ENCODE data around the gene SMYD3.

- TF ChIP-seq SUZ12 (IDR thresholded peaks at IDR 0.05) (no peak), ARNT (IDR thresholded peaks at IDR 0.05) (no peak), L3MBTL2 (conservative IDR thresholded peaks at IDR 0.05) (no peak), FOXK2 (IDR thresholded peaks at IDR 0.05) (no peak), ZNF384 (IDR thresholded peaks at IDR 0.05) (no peak), LEF1 (IDR thresholded peaks at IDR 0.05; ENCODE audit: borderline replicate concordance) (no peak), SP1 (IDR thresholded peaks at IDR 0.05) (no peak), TARDBP (IDR thresholded peaks at IDR 0.05) (no peak), CTBP1 (IDR thresholded peaks at IDR 0.05; ENCODE audit: borderline replicate concordance) (no peak), FOXA1 (IDR thresholded peaks at IDR 0.05) (no peak), HDGF (IDR thresholded peaks at IDR 0.05; ENCODE audit: borderline replicate concordance) (no peak), BHLHE40 (IDR thresholded peaks at IDR 0.05; ENCODE audit: borderline replicate concordance) (no peak), PKNOX1 (IDR thresholded peaks at IDR 0.05) (no peak), FOXM1 (IDR thresholded peaks at IDR 0.05; ENCODE audit: borderline replicate concordance) (no peak)
Measured at GRCh38 chr1:245901037-245901436, 606.0 kb downstream of the SMYD3 start.

All from HEK293T (cell line).